PC-3 (cell line): Measurements from ENCODE around the gene VSTM4.

Experiments
- EZH2 ChIP-seq: fragments of 300-600 bp; sonication (generic); IDR thresholded peaks from one replicate; pipeline ENCODE4 v1.6.1; 2017; ENCODE audit warnings: antibody characterized with exemption, mild to moderate bottlenecking, low read length; ENCODE audit not compliant: unreplicated experiment
- TF ChIP-seq, protein P1 (sequence below): fragments of 300-600 bp; sonication (generic); conservative IDR thresholded peaks from 2 replicates; pipeline ENCODE4 v1.5.1; 2017; ENCODE audit warnings: antibody characterized with exemption, low read depth, mild to moderate bottlenecking, low read length

DNA sequence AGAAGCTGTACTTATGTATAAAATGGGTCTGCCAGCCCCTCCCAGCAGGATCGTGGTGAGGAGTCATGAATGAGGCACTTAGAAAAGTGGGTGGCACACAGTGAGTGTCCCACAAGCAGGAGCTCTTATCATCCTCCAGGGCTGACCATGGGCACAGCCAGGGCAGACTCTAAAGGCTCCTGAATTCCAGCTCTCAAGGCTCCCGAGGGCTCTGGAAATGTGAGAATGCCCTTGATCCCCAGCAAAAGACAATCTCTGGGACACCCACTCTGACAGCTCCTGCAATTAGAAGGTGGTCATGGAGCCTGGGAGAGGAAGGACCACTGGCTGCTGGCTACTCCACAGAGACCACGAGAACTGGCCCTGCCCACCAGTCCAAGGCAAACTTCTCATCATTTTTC, 1.6 kb downstream of the VSTM4 start:
- TF ChIP-seq, protein P1, sequence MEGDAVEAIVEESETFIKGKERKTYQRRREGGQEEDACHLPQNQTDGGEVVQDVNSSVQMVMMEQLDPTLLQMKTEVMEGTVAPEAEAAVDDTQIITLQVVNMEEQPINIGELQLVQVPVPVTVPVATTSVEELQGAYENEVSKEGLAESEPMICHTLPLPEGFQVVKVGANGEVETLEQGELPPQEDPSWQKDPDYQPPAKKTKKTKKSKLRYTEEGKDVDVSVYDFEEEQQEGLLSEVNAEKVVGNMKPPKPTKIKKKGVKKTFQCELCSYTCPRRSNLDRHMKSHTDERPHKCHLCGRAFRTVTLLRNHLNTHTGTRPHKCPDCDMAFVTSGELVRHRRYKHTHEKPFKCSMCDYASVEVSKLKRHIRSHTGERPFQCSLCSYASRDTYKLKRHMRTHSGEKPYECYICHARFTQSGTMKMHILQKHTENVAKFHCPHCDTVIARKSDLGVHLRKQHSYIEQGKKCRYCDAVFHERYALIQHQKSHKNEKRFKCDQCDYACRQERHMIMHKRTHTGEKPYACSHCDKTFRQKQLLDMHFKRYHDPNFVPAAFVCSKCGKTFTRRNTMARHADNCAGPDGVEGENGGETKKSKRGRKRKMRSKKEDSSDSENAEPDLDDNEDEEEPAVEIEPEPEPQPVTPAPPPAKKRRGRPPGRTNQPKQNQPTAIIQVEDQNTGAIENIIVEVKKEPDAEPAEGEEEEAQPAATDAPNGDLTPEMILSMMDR = no peak
- no peak for TF ChIP-seq EZH2
